Lower leg skin (tissue), 3 donors: ENCODE results near the gene CPTP.

ENCODE experiments used
- POLR2A ChIP-seq, 2 donors: fragments of 450-650 bp; IDR thresholded peaks; one replicate each; pipeline ENCODE4 v1.6.1; 2016 to 2017; ENCODE audit warnings: antibody characterized with exemption in 2 of 2, mild to moderate bottlenecking in 1 of 2, moderate library complexity in 1 of 2
- TF ChIP-seq, protein P1 (sequence below), 3 donors: fragments of 450-650 bp; IDR thresholded peaks; one replicate each; pipeline ENCODE4 v1.5.1; 2016; ENCODE audit warnings: antibody characterized with exemption in 3 of 3, mild to moderate bottlenecking in 3 of 3, moderate library complexity in 2 of 3

DNA sequence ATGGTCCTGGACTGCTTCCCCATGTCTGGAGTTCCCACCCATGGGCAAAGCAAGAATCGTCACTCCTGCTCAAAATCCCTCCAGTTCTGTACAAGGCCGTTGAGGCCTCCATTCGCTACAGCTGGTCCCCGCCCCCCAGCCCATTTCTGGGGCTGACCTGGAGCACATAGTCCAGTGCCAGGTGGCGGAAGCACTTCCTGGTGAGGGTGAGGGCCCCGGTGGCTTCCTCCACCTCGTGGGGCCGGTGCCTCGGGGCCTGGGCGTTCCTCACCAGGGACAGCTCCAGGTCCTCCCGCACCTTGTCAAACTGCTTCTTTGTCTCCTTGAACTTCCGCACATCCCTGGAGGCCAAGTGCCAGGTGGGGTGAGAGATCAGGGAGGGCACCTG, 24.3 kb upstream of the CPTP start:
- TF ChIP-seq, protein P1, sequence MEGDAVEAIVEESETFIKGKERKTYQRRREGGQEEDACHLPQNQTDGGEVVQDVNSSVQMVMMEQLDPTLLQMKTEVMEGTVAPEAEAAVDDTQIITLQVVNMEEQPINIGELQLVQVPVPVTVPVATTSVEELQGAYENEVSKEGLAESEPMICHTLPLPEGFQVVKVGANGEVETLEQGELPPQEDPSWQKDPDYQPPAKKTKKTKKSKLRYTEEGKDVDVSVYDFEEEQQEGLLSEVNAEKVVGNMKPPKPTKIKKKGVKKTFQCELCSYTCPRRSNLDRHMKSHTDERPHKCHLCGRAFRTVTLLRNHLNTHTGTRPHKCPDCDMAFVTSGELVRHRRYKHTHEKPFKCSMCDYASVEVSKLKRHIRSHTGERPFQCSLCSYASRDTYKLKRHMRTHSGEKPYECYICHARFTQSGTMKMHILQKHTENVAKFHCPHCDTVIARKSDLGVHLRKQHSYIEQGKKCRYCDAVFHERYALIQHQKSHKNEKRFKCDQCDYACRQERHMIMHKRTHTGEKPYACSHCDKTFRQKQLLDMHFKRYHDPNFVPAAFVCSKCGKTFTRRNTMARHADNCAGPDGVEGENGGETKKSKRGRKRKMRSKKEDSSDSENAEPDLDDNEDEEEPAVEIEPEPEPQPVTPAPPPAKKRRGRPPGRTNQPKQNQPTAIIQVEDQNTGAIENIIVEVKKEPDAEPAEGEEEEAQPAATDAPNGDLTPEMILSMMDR (IDR thresholded peaks at IDR 0.05) = no peak
- TF ChIP-seq POLR2A (IDR thresholded peaks at IDR 0.05) = no peak
